Aorta (tissue), 5 donors: ENCODE results near the gene CSNK1G2. TPM values are rescaled to one million over a fixed set of nuclear protein-coding genes. Genes with fewer than 3 reads are reported as not detected.
A peak's percentile ranks its signal among the peaks of the same experiment; 100 is the strongest.

Experiments used
- ATAC-seq: fragments of 200-7000 bp; cut with Tn5 transposase; one replicate; pipeline ENCODE4 v1.9.1; 2022; ENCODE audit warnings: moderate library complexity; ENCODE audit not compliant: low FRiP score
- DNase-seq, 2 donors: peaks; one replicate each; pipeline ENCODE4 v3.0.0-alpha.2; 2020
- H3K27ac ChIP-seq, 2 donors: one replicate each; pipeline ENCODE4 v1.5.1; 2013; ENCODE audit warnings: low read length in 2 of 2, mild to moderate bottlenecking in 2 of 2, moderate library complexity in 2 of 2, control low read depth in 1 of 2, inconsistent platforms in 1 of 2, low read depth in 1 of 2
- H3K27me3 ChIP-seq, 2 donors: one replicate each; pipeline ENCODE4 v1.6.1; 2013; ENCODE audit warnings: control low read depth in 1 of 2, low read length in 1 of 2, mild to moderate bottlenecking in 1 of 2, moderate library complexity in 1 of 2; ENCODE audit not compliant: insufficient read depth in 2 of 2, control insufficient read depth in 1 of 2
- H3K36me3 ChIP-seq, 2 donors: one replicate each; pipeline ENCODE4 v1.6.1; 2013; ENCODE audit warnings: control low read depth in 1 of 2, low read length in 1 of 2, mild to moderate bottlenecking in 1 of 2; ENCODE audit not compliant: insufficient read depth in 2 of 2, control insufficient read depth in 1 of 2
- H3K4me1 ChIP-seq, 2 donors: one replicate each; pipeline ENCODE4 v1.6.1; 2013; ENCODE audit warnings: low read length in 2 of 2, control low read depth in 1 of 2, mild to moderate bottlenecking in 1 of 2, moderate library complexity in 1 of 2; ENCODE audit not compliant: insufficient read depth in 2 of 2, control insufficient read depth in 1 of 2
- H3K4me3 ChIP-seq, 2 donors: one replicate each; pipeline ENCODE4 v1.5.1; 2013; ENCODE audit warnings: low read length in 2 of 2, control low read depth in 1 of 2, mild to moderate bottlenecking in 1 of 2
- H3K9me3 ChIP-seq: one replicate; pipeline ENCODE4 v1.6.1; 2013; ENCODE audit warnings: mild to moderate bottlenecking, low read length; ENCODE audit not compliant: control insufficient read depth
- WGBS, 2 donors: extraction: QIAGEN DNeasy Blood & Tissue Kit; methylation state at CpG; one replicate each; pipeline ENCODE4 v1.1.7; 2013; 5-methylcytosine and 5-hydroxymethylcytosine counted together
- intact Hi-C, 2 donors: fragments of 100-400 bp; cut with DNase I; formaldehyde crosslinking; loops; one replicate each; pipeline versions ENCODE4 v1.14.2 to v1.15.0; 2022
- polyA plus RNA-seq, 2 donors: library from polyadenylated mRNA; stranded (reverse); fragments of 200-250 nt; gene quantifications; one replicate each; pipeline ENCODE4 v1.2.3, GENCODE V29; 2013
- total RNA-seq, 2 donors: library from RNA; stranded (reverse); fragmentation: NEBNext Ultra II Directional; extraction: Animal tissue kit (Norgen Biotek cat#: 25700); gene quantifications; one replicate each; pipeline ENCODE4 v1.2.1, GENCODE V29; 2021
- donor health status: healthy with polysubstance abuse.
- donor health status: Bipolar disorder and iron deficiency.
- donor health status: DM: no; HTN: no; CAD: no.
- donor health status: DM: no; HTN: no; CAD: no.
- donor health status: DM: yes; HTN: yes; CAD: no.

CSNK1G2 gene
- total and polyA plus RNA-seq, 4 donors = 41.0 to 59.8 (median 51.4) TPM

DNA sequence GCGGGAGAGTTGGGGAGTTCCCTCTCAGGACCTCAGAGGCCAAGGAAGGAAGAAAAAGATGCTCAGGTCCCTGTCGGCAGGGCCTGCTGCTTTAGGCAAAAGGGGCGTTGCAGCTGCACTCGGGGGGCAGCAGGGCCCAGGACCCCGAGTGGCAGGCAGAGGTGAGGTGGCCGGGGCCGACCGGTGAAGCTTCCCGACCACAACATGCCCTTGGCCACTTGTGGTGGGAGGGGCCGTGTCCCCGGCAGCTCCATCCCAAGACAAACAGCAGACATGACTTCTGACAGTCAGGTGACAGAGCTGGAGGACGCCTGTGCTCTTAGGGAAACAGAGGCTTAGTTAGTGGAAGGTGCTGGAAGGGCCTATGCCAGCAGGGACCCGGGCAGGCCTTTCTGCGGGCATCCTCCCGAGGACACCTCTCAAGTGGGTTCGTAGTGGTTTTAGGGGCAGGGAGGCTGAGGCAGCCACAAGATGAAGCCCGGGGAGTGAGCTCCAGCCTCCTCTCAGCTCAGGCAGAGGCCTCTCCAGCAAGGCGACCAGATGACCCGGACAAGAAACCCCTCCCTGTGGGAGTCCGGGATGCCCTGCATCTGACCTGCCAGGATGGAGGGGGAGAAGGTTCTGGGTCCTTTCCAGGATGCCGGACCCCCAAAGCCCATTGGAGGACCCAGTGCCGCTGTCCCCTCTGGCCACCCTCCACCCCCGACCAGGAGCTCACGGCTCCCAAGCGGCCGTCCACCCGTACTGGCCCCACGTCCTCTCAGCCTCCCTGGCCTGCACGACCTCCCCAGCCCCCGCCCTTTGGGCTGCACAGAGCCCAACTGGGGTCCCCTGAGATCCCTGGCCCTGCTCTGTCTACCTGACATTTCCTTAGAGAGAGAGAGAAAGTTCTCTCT, 50.3 kb downstream of the CSNK1G2 start:
- Histone ChIP-seq H3K9me3 (no peaks in the 10 kb centered on the region), H3K36me3 (peaks cover 0 to 5% of the 10 kb centered on the region in 2 donors), H3K27ac (no peak overlapping the region), H3K4me1 (no peaks in the 10 kb centered on the region), H3K27me3 (no peaks in the 10 kb centered on the region), H3K4me3 (no peak overlapping the region)
- DNase-seq = no peak
- ATAC-seq = no peak
- intact Hi-C loops = no loop called here
- WGBS, 2 donors = 83 to 88% methylated on average over 30 of the region's 30 CpGs

DNA sequence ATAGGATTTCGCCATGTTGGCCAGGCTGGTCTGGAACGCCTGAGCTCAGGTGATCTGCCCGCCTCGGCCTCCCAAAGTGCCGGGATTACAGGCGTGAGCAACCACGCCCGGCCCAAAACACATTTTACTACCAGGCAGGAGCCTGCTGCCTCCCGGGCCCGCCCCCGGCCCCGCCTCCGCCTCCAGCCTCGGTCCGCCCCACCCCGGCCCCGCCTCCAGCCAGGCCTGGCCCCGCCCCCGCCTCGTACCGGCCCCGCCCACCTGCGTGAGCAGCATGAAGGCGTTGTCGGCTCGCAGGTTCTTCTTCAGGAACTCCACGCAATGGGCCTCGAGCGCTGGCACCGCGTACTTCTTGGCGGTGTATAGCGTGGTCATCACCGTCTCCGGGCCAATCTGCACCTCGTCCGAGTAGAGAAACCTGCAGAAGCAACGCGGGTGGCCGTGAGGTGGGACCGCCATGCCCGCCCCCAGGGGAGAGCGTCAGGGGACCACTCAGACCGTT, 51.8 kb downstream of the CSNK1G2 start:
- no peaks in the 10 kb centered on the region for H3K36me3 ChIP-seq
- 82 to 86% methylated on average over 43 to 44 of the region's 44 CpGs for WGBS, 2 donors
- no peak for ATAC-seq

DNA sequence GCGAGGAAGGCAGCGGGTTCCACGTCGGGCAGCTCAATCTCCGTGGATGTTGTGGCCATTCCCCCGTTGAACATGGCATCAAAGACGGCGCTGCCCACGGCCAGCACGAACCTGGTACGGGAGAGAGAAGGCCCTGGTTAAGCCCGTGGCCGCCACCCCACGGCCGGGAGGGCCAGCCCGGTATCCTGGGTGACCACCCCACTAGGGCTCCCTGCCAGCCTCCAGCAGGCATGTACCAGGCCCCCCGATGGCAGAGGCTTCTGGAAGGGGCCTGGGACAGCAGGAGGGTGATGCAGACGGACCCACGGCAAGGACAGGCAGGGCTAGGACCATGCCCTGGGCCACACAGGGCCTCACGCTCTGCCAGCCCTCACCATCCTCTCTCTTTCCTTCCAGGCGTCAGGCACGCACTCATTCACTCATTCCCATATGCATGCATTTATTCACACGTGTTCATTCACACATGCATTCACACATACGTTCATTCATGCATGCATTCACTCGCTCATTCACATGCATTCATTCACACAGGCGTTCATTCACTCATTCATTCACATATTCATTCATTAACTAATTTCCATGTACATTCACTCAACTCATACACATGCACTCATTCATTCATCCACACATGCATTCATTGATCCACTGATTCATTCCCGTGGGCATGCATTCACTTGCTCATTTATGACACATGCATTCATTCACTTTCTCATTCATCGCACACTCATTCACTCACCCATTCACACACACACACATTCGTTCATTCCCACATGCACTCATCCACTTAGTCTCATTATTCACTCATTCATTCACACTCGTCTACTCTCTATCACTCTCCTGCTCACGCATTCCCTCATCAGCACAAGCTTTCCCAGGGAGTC, 56.6 kb downstream of the CSNK1G2 start:
- Histone ChIP-seq H3K27ac (no peak overlapping the region), H3K36me3 (no peaks in the 10 kb centered on the region), H3K4me1 (no peaks in the 10 kb centered on the region), H3K9me3 (no peaks in the 10 kb centered on the region), H3K4me3 (no peak overlapping the region), H3K27me3 (no peaks in the 10 kb centered on the region)
- intact Hi-C loops = no loop called here
- WGBS, 2 donors = 90% methylated on average over 31 of the region's 31 CpGs
- ATAC-seq (peak; percentile 22), DNase-seq (no peak)

More for the DNA sequence above, 51.8 kb downstream of the CSNK1G2 start:
- DNase-seq = no peak
- Histone ChIP-seq H3K4me3 (no peak overlapping the region), H3K27ac (no peak overlapping the region), H3K27me3 (no peaks in the 10 kb centered on the region), H3K9me3 (no peaks in the 10 kb centered on the region), H3K4me1 (no peaks in the 10 kb centered on the region)
- intact Hi-C loops = no loop called here

DNA sequence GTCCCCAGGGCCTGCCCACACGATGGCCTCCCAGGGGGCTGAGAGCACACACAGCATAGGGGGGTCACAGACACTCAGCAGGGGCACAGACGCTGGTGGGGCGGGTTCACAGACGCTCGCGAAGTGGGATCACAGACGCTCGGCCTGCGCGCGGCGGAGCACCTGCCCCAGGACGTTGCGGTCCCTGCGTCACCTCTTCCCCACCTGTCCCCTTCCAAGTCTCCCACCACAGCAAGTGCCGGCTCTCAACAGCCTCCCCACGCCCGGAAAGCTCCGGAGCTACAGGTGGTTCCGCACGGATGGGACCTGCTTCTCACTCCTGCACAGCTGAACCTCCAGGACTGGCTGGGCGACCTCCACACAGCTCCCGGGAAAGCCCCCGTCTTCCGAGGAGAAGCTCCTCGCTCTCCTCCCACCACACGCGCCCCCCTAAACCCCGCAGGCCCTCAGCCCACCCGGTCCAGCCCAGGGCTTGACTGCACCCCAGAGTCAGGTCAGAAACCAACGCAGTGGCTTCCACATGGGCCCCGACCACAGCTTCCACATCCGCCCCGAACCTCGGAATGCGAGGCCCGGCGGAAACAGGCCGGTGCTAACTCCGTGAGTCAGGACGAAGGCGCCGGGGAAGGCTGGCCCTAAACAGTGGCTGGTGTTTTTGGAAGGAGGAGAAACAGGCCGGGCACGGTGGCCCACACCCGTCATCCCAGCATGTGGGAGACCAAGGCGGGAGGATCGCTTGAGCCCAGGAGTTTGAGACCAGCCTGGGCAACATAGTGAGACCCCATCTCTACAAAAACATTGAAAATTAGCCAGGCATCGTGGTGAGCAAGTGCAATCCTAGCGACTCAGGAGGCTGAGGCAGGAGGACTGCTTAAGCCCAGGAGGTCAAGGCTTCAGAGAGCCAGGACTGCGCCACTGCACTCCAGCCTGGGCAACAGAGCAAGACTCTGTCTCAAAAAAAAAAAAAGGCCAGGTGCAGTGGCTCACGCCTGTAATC, 58.0 kb downstream of the CSNK1G2 start:
- ATAC-seq = peak; percentile 49
- H3K36me3 ChIP-seq = no peaks in the 10 kb centered on the region
- no peak for DNase-seq

DNA sequence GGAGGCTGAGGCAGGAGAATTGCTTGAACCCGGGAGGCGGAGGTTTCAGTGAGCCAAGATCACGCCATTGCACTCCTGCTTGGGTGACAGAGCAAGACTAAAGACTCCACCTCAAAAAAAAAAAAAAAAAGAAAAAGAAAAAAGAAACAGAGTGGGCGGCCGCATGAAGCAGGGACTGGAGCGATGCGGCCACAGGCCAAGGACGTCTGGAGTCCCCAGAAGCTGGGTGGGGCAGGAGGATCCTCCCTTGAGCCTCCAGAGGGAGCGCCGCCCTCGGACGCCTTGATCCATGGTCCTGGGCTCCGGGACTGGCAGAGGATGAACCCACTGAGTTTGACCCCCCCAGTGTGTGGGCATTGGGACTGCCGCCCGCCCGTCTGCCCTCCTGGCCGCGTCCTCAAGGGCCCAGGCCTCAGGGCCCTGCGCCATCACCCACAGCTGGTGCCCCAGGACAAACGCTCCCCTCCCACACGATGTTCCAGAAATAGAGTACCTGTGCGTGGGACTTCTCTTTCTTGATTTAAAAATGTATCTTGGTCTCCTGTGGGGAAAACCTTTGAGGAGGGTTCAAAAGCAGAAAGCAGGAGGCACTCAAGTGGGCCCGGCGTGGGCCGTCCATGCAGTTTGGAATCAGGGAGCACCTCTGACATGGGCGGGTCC, 59.0 kb downstream of the CSNK1G2 start:
- Histone ChIP-seq H3K4me1 (no peaks in the 10 kb centered on the region), H3K27ac (no peak overlapping the region), H3K9me3 (no peaks in the 10 kb centered on the region), H3K27me3 (no peaks in the 10 kb centered on the region), H3K4me3 (no peak overlapping the region), H3K36me3 (no peaks in the 10 kb centered on the region)
- 91% methylated on average over 26 of the region's 26 CpGs for WGBS, 2 donors
- DNase-seq = no peak
- intact Hi-C loops = no loop called here
- no peak for ATAC-seq

More for the DNA sequence above, 58.0 kb downstream of the CSNK1G2 start:
- intact Hi-C loops = no loop called here
- Histone ChIP-seq H3K27me3 (no peaks in the 10 kb centered on the region), H3K4me1 (no peaks in the 10 kb centered on the region), H3K9me3 (no peaks in the 10 kb centered on the region), H3K27ac (no peak overlapping the region), H3K4me3 (no peak overlapping the region)
- 91 to 93% methylated on average over 51 to 52 of the region's 52 CpGs for WGBS, 2 donors

DNA sequence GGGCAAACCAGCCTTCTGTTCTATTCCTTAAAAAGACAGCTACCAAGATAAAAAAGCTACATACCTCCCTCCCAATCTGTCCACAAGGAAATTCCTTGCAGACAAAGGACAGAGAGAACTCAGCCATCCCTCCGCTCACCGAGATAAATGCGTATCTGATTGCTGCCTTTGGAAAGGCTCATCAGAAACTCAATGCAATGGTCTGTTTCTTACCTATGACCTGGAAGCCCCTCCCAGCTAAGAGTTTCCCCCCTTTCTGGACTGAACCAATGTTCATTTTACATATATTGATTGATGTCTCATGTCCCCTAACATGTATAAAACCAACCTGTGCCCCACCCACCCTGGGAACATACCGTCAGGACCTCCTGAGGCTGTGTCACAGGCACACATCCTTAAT, 62.9 kb downstream of the CSNK1G2 start:
- no peaks in the 10 kb centered on the region for H3K4me1 ChIP-seq
- H3K9me3 ChIP-seq = no peaks in the 10 kb centered on the region
- no peak for DNase-seq
- ATAC-seq = no peak
- H3K27ac ChIP-seq = no peak overlapping the region
- no peak overlapping the region for H3K4me3 ChIP-seq
- H3K36me3 ChIP-seq = no peaks in the 10 kb centered on the region
- 91 to 97% methylated on average over 4 of the region's 4 CpGs for WGBS, 2 donors
- no peaks in the 10 kb centered on the region for H3K27me3 ChIP-seq
- intact Hi-C loops = no loop called here

DNA sequence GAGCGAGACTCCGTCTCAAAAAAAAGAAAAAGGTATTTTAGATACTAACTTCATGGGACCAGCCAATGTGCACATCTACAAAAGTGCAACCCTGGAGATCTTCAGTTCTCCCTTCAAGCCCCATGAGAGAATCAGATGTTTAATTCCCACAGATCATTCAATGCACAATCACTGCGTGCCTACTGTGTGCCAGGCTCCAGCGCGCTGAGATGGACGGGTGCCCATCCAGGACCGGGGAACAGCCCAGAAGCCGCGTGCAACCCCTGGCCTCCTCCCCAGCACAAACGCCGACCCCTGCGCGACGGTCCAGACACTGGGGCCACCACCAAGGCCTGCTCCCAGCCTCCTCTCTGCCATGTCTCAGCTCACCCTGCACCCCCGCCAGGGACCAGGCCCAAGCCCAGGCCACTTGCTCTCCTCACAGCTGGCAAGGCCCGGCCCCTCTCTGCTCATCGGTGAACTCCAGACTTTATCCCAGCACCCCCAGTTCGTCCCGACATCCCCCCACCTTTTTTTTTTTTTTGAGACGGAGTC, 69.2 kb downstream of the CSNK1G2 start:
- Histone ChIP-seq H3K9me3 (no peaks in the 10 kb centered on the region), H3K4me1 (no peaks in the 10 kb centered on the region), H3K27me3 (no peaks in the 10 kb centered on the region), H3K36me3 (no peaks in the 10 kb centered on the region), H3K27ac (no peak overlapping the region), H3K4me3 (no peak overlapping the region)
- ATAC-seq (no peak), DNase-seq (no peak)
- WGBS, 2 donors = 93 to 95% methylated on average over 18 to 20 of the region's 20 CpGs
- intact Hi-C loops = no loop called here
